GM04503 (cell line): ENCODE data around the gene DYRK1B.

Source experiments
- DNase-seq: peaks from one replicate; pipeline ENCODE4 v3.0.0-alpha.2; 2012; ENCODE audit warnings: low read depth

Gene DYRK1B

DNA sequence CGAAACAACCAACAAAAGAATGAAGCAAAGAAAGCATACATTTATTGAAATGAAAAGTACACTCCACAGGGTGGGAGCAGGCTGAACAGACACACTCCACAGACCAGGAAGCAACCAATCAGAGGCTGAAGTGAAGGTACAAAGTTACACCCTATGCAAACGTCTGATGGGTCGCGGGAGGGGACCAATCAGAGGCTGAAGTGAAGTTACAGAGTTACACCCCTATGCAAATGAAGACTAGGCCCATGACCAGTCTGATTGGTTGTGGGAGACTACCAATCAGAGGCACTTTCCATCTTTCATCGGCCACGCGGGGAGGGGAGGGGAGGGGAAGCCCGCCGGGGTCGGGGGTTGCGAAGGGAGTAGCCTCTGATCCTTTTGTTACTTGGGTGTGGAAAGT lies 24.6 kb upstream of the DYRK1B start:
- no peak for DNase-seq

DNA sequence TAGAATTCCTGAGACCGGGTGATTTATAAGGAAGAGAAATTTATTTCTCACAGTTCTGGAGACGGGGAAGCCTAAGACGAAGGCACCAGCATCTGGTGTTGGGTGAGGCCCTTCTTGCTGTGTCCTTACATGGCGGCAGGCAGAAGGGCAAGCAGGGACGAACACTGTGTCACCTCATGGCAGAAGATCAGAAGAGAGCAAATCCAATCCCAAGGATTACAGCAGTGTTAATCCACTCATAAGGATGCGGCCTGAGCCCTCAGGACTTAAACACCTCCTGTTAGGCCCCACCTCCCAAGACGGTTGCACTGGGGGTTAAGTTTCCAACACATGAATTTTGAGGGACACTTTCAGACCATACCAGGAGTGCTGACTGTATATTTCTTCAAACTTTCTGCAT lies 18.9 kb upstream of the DYRK1B start:
- DNase-seq: no peak

DNA sequence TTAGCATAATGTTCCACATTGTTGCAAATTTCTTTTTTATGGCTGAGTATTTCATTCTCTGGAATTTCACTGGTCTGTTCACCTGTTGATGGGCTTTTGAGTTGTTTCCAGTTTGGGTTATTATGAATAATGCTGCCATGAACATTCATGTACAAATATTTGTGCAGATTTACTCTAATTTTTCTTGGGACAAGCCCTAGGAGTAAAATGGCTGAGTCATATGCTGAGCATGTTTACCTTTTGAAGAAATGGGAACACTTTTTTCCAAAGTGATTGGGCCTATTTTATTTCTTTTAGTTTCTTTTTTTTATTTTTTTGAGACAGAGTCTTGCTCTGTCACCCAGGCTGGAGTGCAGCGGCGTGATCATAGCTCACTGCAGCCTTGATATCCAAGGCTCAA lies 16.9 kb upstream of the DYRK1B start:
- DNase-seq: no peak

DNA sequence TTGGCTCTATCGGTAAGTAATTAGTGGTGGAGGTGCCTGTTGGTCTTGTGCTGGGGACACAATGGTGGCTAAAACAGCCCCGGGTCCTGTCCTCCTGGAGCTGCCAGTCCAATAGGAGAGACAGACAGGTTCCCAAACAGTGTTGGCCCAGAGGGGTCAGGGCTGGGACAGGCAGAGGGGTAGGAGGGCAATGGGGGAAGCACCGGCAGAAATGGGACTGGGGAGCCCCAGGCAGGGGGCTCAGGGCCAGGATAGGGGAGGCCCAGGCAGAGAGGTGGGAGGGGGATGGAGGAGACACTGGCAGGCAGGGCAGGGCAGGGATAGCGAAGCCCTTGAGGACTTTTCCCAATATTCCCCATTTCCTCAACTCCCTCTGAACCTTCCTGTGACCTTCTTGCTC lies 14.4 kb upstream of the DYRK1B start:
- no peak for DNase-seq

DNA sequence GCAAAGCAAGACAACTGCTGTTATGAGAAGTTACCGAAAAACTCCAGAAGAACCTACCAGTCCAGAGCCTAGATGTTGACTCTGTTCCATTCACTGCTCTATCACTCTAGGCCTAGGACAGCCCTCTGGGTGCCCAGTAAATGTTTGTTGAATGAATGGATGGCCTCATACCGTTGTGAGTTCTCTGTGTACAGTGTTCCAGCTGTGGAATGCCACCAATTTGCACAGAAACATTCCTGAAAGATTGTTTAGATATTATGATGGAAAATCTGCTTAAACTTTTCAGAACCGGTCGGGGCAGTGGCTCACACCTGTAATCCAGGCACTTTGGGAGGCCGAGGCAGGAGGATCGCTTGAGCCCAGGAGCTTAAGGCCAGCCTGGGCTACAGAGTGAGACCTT lies 13.6 kb upstream of the DYRK1B start:
- DNase-seq: no peak

DNA sequence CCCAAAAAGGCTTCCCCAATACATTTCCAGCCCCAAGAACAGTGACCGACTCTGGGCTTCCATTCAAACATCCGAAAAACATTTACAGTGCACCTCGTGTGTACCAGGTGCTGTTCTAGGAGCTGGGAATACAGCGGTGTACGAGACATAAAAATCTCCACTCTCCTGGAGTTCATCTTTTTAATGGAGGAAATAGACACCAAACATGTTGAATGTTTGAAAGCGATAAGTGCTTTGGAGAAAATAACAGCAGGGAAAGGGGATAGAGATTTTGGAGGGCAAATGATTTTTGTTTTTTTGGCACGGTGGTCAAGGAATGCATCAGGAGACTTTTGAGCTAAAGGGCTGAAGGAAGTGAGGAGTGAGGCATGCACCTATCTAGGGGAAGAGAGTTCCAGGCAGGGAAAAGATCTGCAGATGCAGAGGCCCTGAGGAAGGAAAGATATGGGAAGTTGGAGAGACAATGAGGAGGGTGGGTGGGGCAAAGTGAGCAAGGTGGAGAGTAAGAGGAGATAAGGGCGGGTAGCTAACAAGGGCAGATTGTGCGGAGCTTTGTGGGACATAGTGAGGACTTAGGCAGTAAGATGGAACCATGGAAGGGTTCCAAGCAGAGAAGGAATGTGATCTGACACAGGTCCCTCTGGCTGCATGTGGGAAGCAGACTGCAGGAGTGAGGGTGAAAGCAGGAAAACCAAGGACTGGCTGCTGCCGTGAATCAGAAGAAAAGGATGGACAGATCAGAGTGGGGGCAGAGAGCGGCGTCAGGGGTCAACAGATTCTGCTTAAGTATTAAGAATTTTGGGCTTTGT lies 12.9 kb upstream of the DYRK1B start:
- no peak for DNase-seq

DNA sequence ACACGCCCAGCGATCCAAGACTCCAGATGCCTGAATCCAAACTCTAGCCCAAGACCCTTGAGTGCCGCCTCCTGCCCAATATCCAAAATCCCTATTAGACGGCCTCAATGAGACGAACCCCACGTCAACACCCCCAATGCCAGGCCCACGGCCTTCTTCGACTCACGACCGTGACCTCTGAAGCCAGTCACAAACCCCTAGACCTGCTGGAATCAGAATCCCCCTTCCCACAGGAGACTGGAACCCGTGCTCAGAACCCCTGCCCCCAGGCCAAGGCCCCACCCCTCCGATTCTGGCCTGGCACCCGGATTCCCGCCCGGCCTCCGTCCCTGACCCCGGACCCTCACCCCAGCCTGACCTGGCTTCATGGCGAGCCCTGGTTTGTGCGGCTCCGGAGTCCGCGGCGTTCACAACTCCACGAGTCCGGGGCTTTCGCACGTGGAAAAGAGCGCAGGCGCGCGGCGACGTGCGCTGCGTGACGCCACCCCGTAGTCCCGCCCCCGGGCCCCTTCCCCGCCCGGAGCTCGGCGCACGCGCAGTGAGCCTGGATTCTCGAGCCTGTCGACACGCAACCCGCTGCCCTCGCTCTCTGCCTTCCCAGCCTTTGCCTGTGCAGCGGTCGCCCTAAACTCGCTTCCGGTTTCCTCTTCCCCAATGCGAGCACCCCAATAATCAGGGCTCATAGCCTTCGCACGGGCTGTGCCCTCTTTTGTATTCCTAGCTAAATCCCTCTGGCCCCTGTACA lies 12.1 kb upstream of the DYRK1B start, which contains the start of gene FBL:
TSS of gene FBL (minus strand) at position 447 of the 745 bp plus-strand sequence. CDS start at position 368, 79 bp downstream.
- DNase-seq: peak; percentile 34

DNA sequence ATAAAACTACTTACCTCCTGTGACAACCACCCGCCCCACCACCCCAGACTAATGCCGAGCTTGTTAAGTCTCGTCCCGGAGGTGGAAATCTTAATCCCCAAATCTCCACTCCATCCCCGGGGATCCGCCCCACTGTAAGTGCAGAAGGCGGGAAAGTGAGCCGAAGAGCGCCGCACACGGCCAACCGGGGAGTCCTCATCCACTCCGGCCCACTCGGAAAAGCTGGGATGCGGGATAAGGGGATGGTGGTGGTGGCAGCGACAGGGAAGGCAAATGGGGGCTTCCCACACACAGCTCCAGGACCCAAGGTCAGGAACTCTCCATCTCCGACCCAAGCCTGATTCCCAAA lies 11.6 kb upstream of the DYRK1B start:
- no peak for DNase-seq

DNA sequence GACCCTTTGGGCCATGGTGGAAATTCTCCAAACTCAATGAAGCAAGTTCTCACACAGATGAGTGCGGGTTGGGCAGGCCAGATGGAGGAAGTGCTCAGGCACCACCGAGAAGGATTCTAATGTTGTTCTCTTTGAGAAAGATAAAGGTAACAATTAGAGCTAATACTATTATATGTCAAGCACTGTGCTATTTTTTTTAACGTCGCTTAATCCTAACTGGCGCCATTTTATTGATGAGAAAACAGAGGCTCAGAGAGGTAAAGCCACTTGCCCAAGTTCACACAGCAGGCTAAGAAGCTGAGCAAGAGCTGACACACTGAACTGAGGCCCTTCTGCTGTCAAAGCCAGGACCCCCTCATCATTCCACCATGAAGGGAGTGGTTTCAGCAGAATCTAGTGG lies 11.2 kb upstream of the DYRK1B start:
- no peak for DNase-seq

DNA sequence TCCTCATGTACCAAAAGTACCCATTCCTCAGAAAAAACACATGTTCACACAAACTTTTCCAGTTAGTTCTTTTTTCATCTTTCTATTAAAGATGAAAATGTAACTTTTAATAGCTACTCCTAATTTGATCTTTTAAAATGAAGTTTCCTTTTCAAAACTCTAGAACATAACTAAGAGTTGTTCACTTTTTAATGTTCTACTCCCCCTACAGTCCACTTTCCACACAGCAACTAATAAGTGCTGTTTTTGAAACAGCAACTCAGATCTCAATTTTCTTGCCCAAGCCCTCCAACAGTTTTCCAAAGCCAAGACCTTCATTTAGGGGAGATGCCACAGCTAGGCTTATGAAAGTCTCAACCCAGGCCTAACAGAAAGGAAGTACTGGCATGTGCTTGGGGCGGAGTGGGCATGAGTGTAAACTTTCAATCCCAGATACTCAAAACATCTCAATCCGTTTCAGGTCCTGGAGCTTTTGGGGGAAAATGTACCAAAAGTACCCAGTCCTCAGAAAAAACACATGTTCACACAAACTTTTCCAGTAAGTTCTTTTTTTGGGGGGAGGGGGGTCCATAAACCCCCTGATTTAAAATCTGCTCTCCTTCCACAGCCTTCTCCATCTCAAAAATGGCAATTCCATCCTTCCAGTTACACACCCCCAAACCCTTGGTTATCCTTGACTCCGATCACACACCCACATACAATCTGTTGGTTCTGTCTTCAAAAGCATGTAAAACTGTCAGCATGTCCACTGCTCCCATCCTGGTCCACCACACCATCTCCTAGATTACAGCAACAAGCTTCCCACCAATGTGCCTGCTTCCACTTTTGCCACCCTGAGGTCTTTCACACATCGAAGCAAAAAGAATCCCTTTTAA lies 10.2 kb upstream of the DYRK1B start:
- no peak for DNase-seq

DNA sequence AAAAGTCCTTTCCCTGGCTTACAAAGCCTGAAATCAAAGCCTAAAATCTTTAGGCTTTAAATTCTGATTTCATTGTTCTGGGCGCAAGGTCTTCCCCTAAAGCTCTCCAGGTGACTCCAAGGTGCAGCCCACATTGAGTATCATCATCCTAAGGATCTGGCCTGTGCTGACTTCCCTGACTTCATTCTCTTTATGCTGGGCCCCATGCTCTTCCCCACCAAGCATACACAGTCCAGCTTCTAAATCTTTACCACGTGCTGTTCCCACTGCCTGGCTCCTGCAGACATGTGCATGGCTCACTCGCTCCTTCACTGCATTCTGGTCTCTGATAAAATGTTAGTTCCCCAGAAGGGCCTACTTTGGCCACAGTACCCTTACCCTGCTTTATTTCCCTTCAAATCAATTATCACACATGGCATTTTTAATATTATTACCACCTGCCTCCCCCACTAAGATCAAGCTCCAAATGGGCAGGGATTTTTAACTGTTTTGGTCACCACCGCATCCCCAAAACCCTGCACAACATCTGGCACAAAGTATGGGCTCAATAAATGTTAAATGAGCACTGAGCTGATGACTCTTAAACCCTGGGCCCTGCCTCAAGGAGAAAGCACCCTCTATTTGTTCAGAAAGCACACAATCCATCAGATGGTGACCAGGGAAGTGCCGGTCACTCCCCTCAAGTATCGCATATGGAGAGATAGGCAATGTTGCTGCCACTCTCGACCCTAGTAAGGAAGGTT lies 8.9 kb upstream of the DYRK1B start:
- no peak for DNase-seq

DNA sequence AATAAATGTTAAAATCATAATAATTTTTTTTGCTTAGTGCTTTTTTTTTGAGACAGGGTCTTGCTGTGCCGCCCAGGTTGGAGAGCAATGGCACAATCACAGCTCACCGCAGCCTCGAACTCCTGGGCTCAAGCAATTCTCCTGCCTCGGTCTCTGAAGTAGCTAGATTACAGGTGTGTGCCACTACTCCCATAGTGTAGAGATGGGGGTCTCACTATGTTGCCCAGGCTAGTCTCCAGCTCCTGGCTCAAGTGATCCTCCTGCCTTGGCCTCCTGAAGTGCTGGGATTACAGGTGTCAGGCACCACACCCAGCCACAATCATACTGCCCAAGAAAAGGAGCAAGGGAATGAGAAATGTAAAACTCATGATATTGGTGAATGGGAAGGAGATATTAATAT lies 7.1 kb upstream of the DYRK1B start:
- no peak for DNase-seq

DNA sequence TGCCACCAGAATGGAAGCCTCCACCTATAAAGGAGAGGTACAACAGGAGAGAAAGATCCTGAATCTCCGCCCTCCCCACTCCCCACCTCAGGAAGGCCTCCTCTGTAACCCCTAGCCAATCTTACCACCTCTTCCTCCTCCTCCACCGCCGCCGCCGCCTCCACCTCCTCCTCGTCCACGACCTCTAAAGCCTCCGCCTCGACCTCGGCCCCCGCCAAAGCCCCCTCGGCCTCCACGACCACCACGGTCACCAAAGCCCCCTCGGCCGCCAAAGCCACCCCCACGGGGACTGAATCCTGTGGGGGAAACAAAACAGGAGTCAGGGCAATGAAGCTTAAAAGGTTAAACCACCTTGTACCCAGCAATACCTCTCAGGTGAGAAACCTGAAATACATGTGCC lies 6.5 kb upstream of the DYRK1B start:
- DNase-seq: no peak

DNA sequence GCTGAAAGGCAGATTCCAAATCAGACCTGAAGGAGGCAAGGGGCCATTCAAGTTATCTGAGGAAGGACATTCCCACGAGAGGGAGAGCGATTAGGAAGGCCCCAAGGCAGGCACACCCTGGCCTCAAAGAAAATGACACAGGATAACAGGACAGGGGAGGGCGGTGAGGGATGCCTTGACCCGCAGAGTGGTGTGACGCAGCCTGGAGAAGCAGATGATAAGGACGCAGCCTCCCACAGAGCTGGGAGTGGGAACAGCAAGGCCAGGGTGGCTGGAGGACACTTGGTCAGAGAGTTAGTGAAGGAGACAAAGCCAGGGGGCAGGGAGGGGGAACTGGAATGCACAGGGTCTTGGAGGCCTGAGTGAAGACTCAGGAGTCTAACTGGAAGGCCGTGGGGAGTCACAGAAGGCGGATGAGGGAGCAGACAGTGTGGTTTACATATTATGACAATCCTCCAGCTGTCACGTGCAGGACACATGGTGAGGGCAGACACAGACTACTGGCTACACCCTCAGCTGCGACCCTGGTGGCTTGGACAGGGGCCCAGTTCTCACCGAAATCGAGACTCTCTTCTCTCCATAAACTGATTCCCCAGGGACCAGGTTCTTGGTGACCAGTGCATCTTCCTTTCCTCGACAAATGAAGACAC lies 5.8 kb upstream of the DYRK1B start:
- no peak for DNase-seq

DNA sequence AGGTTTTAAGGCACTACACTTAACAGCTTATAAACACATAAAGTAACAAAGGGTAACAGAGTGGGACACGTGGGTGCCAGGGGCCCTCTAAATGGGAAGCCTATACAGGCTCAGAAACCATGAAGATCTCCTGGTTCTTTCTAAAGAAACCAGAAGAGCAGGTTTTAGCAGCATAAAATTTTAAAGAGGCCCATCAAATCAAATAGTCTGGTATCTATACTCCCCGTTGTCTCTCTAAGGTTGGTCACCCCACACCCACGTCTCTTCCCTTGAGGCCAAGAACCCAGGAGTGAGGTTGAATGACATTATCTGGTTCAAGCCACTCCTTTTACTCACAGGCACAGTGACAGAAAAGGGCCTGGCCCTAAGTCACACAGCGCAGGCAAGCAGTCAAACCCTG lies 4.6 kb upstream of the DYRK1B start:
- DNase-seq: no peak

DNA sequence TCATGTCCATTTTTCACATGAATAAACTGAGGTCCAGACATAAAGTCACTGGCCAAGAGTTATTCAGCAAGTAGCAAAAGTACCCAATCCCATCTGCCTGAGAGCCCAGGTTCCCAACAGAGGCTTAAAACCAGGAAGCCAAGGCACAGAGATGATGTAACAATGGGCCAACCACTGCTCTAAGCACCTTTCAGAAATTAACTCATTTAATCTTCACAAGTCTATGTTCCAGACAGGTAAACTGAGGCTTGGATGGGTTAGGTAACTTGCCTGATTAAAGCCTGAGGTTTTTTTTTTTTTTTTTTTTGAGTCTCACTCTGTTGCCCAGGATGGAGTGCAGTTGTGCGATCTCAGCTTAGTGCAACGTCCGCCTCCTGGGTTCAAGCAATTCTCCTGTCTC lies 4.0 kb upstream of the DYRK1B start:
- no peak for DNase-seq

DNA sequence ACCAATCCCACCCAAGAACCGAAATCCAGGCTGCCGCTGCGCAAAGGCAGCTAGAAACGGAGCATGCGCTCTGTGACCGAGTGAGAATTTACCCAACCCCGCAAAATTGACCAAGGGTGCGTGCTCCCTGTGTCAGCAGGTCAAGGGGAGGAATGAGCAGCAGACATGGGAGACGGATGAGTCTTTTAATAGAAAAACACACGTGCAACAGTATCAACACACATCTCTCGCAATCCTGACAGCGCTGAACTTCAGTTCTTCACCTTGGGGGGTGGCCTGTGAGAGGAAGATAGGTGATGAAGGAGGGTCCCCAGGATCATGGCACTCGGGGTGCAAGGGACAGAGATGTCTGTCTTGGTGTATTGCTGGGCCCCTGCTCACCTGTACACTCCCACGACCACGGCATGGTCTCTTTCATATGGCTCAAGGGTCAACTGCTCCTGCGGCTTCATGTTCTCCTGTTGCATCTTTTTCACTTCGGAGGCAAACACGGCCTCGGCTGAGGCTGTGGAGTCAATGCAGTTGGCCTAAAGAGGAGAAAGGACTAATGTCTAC lies 402 bp upstream of the DYRK1B start:
- no peak for DNase-seq

DNA sequence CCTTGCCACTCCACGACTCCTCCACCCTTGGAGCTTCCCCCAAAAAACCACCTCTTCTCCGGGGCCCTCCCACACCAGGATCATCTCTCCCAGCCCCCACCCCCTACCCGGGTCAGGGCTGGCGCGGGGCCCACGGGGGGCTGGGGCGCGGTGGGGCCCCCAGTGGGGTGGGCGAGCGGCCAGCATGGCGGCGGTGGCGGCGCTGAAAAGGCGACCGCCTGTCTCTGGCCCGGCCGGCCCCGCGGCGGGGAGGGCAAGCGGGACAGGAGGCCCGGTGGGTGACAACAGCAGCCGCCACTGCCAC lies 850 bp downstream of the DYRK1B start:
- no peak for DNase-seq

DNA sequence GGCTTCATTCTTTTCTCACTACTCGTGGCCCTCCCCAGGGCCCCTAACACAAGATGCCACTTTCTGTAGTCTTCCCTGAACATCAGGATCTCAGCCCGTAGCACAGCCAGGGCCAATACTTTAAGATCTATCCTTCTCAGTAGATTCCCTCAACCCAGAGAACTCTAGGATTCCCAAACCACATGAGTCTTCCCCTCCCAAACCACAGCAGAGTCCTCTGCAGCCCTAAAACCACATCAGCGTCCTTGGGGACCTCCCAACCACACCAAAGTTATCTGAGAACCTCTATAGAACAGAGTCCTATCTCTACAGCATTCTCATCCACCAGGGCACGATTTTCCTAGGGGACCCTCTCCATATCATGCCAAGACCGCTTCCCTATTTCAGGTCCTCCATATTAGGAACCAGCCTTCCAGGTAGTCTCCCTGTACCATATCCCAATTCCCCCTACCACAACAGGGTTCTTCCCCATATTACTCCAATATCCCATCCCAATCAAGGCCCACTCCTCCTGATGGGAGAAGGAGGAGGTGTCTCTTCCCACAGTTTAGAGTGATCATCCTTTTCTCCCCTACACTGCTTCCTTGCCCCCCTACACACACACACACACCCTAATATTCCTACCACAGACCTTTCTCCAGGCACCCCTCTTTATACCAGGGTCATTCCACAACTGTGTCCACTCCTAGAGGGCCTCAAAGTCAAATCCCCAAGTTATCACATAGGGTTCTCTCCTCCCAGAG lies 1.4 kb downstream of the DYRK1B start:
- no peak for DNase-seq

DNA sequence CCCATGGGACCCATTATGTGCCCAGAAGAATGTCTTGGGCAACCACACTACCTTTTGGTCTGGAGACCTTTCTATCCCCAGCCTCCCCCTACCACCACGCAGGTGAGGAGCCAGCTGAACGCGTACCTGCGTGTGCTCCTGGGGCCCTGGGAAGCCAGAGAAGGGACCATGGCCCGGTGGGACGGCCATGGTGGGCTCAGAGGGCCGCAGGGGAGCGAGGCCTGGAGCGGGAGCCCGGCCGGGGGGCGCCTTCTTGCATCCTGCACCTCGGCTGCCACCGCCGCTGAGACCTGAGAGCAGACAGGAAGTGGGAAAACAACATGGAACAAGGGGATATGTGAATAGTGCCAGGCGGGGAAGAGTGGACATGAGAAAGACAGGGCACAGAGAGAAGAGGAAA lies 2.3 kb downstream of the DYRK1B start:
- DNase-seq: no peak

DNA sequence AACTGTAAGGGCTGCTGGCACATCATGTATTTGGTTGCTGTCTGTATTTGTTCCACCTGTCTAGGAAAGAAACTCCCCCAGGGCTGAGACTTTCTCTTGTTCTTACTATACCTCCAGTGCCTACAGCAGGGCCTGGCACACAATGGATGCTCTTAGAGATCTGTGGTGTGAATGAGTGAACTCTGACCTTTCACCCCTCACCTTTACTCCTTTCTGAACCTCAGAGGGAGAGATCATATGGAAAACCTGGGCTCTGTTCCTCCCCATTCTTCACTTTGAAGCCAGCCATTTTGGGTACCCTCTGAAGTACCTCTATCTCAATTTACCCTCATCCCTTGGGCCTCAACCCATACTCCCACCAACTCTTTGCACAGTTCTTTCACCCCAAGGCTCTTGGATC lies 3.1 kb downstream of the DYRK1B start:
- DNase-seq: no peak
